Coronary artery (tissue), 2 donors: Measurements from ENCODE around the gene KCTD13.

Source experiments
- DNase-seq: peaks from one replicate; pipeline ENCODE4 v3.0.0-alpha.2; 2017; ENCODE audit warnings: low spot score
- H3K27ac ChIP-seq, 2 donors: fragments of 200-600 bp; sonication (generic); one replicate each; pipeline ENCODE4 v1.5.1; 2016 to 2019
- H3K4me3 ChIP-seq: fragments of 200-600 bp; sonication (generic); 2 replicates; pipeline ENCODE4 v1.5.1; 2016; ENCODE audit warnings: mild to moderate bottlenecking, moderate library complexity
- TF ChIP-seq, protein P1 (sequence below): fragments of 200-600 bp; sonication (generic); IDR thresholded peaks from one replicate; pipeline ENCODE4 v1.5.1; 2019; ENCODE audit warnings: antibody characterized with exemption

KCTD13 gene

DNA sequence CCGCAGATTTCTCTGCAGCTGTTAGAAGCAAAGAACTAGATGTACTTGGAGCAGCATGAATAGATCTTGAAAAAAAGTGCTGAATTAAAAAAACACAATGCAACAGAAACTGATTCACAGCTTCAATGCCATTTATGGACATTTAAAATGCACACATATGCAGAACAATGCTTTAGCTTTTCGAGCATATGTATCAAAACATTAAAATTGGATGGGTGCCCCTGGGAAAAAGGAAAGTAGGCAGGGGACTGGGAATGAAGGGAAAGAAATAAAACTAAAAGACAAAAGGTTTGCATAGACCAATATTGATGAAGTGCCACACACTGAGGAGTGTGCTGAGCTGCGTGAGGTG is 5.0 kb downstream of the KCTD13 start:
- TF ChIP-seq, protein P1, sequence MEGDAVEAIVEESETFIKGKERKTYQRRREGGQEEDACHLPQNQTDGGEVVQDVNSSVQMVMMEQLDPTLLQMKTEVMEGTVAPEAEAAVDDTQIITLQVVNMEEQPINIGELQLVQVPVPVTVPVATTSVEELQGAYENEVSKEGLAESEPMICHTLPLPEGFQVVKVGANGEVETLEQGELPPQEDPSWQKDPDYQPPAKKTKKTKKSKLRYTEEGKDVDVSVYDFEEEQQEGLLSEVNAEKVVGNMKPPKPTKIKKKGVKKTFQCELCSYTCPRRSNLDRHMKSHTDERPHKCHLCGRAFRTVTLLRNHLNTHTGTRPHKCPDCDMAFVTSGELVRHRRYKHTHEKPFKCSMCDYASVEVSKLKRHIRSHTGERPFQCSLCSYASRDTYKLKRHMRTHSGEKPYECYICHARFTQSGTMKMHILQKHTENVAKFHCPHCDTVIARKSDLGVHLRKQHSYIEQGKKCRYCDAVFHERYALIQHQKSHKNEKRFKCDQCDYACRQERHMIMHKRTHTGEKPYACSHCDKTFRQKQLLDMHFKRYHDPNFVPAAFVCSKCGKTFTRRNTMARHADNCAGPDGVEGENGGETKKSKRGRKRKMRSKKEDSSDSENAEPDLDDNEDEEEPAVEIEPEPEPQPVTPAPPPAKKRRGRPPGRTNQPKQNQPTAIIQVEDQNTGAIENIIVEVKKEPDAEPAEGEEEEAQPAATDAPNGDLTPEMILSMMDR: no peak
- no peak overlapping the region for H3K27ac ChIP-seq
- H3K4me3 ChIP-seq: no peak overlapping the region
- no peak for DNase-seq

DNA sequence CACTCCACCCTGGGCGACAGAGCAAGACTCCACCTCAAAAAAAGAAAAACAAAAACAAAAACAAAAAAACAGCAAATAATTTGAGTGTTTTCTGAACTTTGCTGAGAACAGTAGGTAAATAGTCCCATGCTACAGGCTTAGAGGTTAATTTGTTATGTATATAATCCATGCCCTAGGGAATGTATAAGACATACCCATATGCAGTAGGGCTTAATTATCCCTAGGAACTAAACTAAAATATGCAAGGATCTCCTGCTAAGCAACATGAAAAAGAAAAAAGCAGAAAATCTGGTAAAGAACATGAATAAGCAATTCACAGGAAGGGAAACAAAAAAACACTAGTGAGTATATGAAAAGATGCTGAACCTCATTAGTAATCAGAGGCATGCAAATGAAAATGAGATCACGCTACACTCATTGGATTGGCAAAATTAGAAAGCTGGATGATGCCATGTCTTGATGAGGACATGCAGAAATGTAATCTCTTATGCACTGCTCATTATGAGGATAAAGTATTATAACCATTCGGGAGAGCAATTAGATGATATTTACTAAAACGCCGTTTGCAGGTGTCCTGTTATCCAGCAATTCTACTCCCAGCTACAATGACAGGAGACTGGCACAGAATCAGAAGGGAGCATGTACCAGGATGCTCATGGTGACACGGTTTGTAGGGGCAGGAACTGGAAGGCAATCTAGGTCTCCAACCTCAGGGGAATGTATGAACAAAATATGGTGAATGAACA is 5.6 kb downstream of the KCTD13 start:
- TF ChIP-seq, protein P1: no peak
- no peak overlapping the region for H3K27ac ChIP-seq
- DNase-seq: no peak
- H3K4me3 ChIP-seq: no peak overlapping the region

DNA sequence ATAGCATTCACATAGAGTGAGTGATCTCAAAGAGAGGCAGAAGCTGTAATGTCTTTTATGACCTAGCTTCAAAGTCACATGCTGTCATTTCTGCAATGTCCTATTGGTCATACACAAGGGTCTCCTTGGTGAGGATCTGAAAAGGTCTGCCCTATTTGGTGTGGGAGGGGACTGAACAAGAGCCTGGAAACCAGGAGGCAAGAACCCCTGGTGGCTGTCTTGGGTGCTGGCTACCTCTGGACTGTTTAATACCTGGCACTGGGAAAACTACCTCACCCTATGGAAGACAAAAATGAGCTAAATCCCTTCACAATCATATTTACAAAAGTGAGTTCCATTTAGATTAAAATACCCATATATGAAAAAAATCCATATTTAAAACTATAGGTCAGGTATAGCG is 9.0 kb downstream of the KCTD13 start:
- TF ChIP-seq, protein P1: no peak
- no peak overlapping the region for H3K4me3 ChIP-seq

DNA sequence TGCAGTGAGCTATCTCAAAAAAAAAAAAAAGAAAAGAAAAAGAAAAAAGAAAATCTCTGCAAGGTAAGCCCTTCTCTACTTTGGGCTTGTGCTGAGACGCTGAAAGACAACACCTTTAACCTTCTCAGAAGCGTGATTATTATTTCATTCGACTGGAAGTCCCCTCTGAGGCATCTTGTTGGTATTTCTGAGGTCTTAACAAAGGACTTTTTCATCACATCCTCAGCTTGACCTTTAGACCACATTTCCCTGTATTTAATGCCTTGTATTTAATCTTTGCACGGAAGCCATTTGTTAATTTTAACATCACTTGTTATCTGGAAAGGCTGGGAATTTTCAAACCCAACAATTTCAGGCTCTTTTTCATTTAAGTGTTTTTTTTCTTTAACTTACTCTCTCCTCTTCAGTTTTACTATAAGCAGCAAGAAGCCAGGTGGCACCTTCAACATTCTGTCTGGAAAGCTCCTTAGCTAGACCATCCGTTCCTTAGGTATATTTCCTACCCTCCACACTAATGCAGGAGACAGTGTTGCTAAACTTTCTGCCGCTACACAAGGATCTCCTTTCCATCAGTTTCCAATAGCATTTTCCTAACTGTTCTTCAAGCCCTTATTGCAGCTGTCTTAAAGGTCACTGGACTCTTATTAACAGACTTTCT is 10.3 kb downstream of the KCTD13 start:
- TF ChIP-seq, protein P1: no peak
- H3K27ac ChIP-seq: no peak overlapping the region

More for the DNA sequence above, 9.0 kb downstream of the KCTD13 start:
- no peak for DNase-seq
- H3K27ac ChIP-seq: no peak overlapping the region

DNA sequence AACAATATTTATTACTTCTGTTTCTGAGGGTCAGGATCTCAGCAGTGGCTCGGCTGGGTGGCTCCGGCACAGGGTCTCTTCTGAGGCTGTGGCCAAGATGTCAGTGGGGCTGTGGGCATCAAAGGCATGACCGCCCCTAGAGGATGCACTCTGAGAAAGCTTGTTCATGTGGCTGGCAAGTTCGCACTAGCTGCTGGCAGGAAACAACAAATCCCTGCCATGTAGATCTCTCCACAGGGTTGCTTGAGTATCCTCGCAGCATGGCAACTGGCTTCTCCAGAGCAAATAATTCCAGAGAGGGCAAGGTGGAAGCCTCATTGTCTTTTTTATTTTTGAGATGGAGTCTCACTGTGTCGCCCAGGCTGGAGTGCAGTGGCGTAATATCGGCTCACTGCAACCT is 12.5 kb downstream of the KCTD13 start:
- TF ChIP-seq, protein P1: no peak
- Histone ChIP-seq H3K27ac (no peak overlapping the region), H3K4me3 (no peak overlapping the region)
- DNase-seq: no peak

More for the DNA sequence above, 10.3 kb downstream of the KCTD13 start:
- no peak overlapping the region for H3K4me3 ChIP-seq
- no peak for DNase-seq

DNA sequence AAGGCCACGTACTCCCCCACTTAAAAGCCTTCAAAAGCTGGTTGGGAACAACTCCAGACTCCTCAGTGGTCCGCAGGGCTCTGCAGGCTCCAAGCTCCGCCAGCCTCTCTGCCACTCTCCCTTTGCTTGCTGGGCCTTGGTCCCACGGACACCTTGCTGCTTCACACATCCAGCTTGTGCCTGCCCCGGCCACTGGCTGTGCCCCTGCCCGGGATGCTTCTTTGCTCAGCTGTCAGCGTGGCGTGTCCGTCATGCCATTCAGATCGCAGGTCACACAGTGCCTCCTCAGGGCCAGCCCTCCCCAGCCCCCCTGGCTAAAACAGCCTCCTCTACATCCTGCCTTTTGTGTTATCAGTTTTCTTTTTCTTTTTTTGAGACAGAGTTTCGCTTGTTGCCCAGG is 13.9 kb downstream of the KCTD13 start:
- TF ChIP-seq, protein P1: no peak
- Histone ChIP-seq H3K27ac (no peak overlapping the region), H3K4me3 (no peak overlapping the region)
- no peak for DNase-seq

DNA sequence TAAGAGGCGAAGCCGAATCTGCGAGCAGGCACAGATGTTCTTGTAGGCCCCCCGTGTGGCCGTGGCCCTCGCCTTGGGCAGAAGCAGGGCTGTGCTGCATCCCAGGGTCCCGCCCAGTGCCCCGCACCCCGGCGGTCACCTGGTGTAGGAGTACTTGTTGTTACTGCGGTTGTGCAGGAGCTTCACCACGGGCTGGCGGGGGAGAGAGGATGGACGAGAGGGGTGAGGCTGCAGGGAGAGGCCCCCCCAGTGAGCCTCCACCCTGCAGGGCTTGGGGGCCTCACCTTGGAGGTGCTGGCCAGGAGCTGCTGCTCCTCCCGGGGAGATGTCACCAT is 14.4 kb downstream of the KCTD13 start:
- no peak for DNase-seq
- H3K4me3 ChIP-seq: no peak overlapping the region
- no peak overlapping the region for H3K27ac ChIP-seq
- TF ChIP-seq, protein P1: no peak
